22Rv1 (cell line): Measurements from ENCODE around the gene PODN.

Experiments
- H3K27ac ChIP-seq: fragments of 450-650 bp; 2 replicates; pipeline ENCODE4 v1.5.1; 2017
- ZFX ChIP-seq: fragments of 450-650 bp; IDR thresholded peaks from 2 replicates; pipeline ENCODE4 v1.6.1; 2017; ENCODE audit warnings: antibody characterized with exemption, borderline replicate concordance
- TF ChIP-seq, protein P1 (sequence below): fragments of 450-650 bp; IDR thresholded peaks from 2 replicates; pipeline ENCODE4 v1.5.1; 2017; ENCODE audit warnings: mild to moderate bottlenecking

Gene PODN

DNA sequence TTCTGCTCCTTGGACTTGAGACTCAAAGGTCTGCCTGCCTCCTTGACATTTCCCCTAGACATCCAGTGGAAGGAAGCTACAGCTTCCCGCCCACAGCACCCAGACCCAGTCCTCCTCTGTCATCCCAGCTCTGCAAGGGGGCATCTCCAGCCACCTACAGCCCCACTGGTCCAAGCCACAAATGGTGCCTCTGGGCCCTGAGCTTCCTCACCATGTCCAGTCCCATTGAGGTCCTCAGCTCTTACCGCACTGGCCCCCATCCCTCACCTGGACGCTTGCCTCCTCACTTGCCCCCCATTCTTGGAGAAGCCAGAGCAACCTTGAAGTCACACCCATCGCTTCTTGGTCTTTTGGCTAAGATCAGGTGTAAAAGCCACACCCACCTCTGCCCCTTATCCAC, 13.2 kb downstream of the PODN start:
- no peak for TF ChIP-seq ZFX
- TF ChIP-seq, protein P1, sequence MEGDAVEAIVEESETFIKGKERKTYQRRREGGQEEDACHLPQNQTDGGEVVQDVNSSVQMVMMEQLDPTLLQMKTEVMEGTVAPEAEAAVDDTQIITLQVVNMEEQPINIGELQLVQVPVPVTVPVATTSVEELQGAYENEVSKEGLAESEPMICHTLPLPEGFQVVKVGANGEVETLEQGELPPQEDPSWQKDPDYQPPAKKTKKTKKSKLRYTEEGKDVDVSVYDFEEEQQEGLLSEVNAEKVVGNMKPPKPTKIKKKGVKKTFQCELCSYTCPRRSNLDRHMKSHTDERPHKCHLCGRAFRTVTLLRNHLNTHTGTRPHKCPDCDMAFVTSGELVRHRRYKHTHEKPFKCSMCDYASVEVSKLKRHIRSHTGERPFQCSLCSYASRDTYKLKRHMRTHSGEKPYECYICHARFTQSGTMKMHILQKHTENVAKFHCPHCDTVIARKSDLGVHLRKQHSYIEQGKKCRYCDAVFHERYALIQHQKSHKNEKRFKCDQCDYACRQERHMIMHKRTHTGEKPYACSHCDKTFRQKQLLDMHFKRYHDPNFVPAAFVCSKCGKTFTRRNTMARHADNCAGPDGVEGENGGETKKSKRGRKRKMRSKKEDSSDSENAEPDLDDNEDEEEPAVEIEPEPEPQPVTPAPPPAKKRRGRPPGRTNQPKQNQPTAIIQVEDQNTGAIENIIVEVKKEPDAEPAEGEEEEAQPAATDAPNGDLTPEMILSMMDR: no peak
- H3K27ac ChIP-seq: no peak overlapping the region

DNA sequence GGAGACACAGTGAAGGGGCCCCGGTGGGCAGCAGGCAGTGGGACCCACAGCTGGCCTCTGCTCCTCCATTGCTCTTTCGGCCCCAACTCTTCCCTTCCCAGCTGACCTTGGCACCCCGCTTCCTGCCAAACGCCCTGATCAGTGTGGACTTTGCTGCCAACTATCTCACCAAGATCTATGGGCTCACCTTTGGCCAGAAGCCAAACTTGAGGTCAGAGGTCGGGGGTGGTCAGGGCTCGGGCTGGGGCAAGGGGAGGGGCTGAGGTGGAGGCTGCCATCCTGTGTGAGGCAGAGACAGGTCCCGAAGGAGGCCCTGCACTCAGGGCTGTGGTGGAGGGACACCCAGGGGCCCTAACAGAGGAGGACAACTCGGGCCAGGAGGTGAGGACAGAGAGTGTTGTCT, 13.7 kb downstream of the PODN start:
- no peak overlapping the region for H3K27ac ChIP-seq
- TF ChIP-seq ZFX: no peak
- TF ChIP-seq, protein P1: no peak

DNA sequence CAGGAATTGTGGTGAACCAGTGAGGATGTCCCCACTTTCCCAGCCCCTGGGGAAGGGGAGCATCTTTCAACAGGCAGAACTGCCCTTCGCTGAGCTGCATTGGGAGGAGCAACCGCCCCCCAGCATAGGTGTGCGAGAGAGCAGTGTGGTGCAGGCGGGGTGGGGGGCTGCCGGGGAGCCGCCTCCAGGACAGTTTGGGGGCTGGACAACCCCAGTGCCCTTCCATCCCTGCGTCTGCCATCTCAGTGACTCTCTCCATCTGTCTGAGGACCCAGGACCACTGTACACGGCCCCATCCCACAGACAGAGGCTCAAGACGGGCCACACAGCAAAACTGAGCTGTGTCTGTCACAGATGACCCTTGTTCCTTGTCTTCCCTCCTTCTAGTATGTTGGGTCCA, 14.2 kb downstream of the PODN start:
- H3K27ac ChIP-seq: no peak overlapping the region
- TF ChIP-seq, protein P1: no peak

DNA sequence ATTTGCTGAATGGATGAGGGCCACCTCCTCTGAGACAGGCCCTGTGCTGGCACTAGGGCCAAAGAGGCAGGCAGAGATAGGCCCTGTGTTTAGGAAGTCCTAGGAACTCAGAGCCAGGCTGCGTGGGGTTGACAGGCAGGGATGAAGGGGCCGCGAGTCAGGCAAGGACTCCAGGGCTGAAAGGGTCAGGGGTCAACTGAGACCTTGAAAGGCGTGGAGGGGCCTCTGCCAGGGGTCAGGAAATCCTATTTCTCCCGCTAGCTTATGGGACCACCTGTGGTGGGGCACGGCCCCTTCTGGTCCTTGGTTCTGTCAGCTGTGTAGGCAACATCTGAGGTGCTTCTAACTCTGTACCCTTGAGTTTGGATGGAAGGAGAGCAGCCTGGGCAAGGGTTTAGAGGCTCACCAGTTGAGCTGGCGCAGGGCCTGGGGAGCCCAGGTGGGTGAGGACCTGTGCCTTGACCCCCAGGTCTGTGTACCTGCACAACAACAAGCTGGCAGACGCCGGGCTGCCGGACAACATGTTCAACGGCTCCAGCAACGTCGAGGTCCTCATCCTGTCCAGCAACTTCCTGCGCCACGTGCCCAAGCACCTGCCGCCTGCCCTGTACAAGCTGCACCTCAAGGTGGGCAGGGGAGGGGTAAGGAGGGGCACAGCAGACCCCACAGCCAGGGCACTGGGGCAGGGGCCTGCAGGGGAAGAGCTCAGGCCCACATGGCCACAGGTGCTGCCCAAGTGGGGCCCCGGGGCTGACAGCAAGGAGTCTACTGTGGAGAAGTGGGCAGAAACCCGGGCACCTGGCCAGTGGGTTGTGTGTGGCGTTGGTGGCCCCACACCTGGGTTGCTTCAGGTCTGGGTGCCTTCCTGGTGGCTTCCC, 14.9 kb downstream of the PODN start:
- H3K27ac ChIP-seq: no peak overlapping the region
- no peak for TF ChIP-seq ZFX
- TF ChIP-seq, protein P1: no peak

DNA sequence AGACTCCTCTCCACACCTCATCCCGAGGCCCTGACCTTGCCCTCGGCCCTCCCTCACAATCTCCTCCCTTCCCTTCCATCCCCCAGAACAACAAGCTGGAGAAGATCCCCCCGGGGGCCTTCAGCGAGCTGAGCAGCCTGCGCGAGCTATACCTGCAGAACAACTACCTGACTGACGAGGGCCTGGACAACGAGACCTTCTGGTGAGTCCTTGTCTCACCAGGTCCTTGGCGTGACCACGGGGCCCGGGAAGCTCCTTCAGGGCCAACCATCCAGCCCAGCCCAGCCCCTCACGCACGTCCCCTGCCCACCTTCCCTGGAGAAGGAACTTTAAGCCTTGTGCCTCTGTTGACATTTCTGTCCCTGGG, 15.6 kb downstream of the PODN start:
- TF ChIP-seq, protein P1: no peak
- TF ChIP-seq ZFX: no peak
- no peak overlapping the region for H3K27ac ChIP-seq

DNA sequence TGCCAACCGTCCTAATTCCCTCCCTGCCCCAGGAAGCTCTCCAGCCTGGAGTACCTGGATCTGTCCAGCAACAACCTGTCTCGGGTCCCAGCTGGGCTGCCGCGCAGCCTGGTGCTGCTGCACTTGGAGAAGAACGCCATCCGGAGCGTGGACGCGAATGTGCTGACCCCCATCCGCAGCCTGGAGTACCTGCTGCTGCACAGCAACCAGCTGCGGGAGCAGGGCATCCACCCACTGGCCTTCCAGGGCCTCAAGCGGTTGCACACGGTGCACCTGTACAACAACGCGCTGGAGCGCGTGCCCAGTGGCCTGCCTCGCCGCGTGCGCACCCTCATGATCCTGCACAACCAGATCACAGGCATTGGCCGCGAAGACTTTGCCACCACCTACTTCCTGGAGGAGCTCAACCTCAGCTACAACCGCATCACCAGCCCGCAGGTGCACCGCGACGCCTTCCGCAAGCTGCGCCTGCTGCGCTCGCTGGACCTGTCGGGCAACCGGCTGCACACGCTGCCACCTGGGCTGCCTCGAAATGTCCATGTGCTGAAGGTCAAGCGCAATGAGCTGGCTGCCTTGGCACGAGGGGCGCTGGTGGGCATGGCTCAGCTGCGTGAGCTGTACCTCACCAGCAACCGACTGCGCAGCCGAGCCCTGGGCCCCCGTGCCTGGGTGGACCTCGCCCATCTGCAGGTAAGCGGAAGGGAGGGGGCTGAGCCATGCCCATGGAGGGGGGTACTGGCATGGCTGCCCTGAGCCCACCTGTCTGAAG, 16.5 kb downstream of the PODN start:
- TF ChIP-seq ZFX: no peak
- TF ChIP-seq, protein P1: no peak
- H3K27ac ChIP-seq: no peak overlapping the region

DNA sequence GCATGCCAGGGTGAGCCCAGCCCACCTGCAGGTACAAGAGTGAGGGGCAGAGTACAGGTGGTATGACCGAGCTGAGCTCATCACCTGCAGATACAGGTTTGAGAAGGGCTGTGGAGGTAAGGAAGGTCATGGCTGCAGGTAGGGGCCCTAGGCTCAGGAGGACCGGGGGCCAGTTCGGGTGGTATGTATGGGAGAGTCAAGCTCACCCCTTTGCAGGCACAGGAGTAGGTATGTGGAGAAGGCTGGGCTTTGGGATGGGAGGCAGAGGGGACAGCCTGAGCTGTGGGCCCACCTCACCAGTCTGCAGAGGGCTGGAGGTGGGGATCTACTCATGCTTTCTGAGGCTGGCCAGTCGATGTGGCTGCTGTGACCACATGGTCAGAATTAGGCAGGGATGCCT, 17.2 kb downstream of the PODN start:
- no peak for TF ChIP-seq ZFX
- TF ChIP-seq, protein P1: no peak
- no peak overlapping the region for H3K27ac ChIP-seq
